Measurements from ENCODE around the gene ZFYVE27. TPM values are rescaled to one million over a fixed set of nuclear protein-coding genes. Genes with fewer than 3 reads are reported as not detected.

ZFYVE27 gene
- total and polyA plus RNA-seq, 8 donors: 20.6 to 35.5 (median 27.5) TPM

DNA sequence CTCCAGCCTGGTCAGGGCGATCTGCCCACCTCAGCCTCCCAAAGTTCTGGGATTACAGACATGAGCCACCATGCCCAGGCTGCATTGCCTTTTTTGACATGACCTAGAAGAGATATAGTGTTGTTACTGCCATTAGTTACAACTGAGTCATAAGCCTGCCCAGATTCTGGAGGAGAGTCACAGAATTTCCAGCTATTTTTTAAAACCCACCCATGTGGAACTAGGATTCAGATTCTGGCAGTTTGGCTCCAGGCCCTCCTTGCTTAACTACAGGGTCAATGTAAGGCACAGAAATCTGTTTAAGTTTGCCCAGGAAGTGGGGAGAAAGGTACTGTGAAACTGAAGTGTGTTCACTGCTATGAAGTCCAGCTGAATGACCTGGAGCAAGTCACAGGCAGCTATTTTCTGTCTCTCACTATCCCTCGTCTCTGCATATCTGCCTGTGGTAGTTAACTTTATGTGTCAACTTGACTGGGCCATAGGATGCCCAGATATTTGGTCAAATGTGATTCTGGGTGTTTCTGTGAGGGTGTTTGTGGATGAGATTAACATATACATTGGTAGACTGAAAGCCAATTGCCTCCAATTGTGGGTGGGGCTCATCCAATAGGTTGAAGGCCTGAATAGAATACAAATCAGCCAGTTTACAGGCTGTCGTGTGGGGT, 31.8 kb upstream of the ZFYVE27 start:
- Histone ChIP-seq H3K9me3 (no peaks in the 10 kb centered on the region), H3K36me3 (no peaks in the 10 kb centered on the region), H3K4me1 (peaks cover 0 to 11% of the 10 kb centered on the region in 2 donors), H3K27me3 (no peaks in the 10 kb centered on the region), H3K27ac (no peak overlapping the region), H3K4me3 (no peak overlapping the region)
- intact Hi-C loops (cut with DNase I): no loop called here
- TF ChIP-seq, protein P1, sequence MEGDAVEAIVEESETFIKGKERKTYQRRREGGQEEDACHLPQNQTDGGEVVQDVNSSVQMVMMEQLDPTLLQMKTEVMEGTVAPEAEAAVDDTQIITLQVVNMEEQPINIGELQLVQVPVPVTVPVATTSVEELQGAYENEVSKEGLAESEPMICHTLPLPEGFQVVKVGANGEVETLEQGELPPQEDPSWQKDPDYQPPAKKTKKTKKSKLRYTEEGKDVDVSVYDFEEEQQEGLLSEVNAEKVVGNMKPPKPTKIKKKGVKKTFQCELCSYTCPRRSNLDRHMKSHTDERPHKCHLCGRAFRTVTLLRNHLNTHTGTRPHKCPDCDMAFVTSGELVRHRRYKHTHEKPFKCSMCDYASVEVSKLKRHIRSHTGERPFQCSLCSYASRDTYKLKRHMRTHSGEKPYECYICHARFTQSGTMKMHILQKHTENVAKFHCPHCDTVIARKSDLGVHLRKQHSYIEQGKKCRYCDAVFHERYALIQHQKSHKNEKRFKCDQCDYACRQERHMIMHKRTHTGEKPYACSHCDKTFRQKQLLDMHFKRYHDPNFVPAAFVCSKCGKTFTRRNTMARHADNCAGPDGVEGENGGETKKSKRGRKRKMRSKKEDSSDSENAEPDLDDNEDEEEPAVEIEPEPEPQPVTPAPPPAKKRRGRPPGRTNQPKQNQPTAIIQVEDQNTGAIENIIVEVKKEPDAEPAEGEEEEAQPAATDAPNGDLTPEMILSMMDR (IDR thresholded peaks at IDR 0.05): no peak
- ATAC-seq (no peak), DNase-seq (no peak)

DNA sequence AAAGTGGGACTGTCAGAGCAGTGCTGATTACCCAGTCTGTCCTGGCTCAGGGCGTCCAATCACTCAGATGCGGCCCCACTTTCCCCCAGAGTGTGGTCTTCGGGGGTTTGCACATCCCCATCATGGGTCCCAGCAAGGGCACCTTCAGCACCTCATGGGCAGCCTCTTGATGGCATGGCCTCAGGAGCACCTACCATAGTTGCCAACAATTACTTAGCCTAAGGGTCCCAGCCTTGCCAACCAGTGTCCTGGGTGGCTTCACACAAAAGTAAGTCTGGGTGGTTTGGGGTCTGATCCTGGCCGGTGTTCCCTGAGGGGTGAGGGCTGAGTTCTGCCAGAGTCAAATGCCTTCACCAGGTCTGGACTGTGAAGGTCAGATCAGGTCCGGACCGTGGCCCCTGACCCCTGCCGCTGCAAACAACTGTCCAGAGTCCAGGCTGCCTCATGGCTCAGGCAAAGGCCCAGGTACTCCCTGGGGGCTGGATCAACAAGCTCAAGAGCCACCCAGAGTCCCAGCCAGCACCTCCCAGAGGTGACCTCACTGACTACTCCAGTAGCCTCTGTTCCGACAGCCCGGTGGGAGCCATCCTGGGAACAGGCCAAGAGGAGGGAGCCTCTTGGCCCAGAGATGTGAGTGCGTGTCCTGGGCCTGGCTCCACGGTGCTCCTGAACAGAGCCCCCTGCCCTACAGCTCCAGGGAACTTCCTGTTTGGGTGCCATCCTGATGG, 29.6 kb upstream of the ZFYVE27 start:
- Histone ChIP-seq H3K4me1 (peaks cover 0 to 21% of the 10 kb centered on the region in 2 donors), H3K9me3 (no peaks in the 10 kb centered on the region), H3K4me3 (no peak overlapping the region), H3K27ac (no peak overlapping the region), H3K27me3 (no peaks in the 10 kb centered on the region), H3K36me3 (no peaks in the 10 kb centered on the region)
- intact Hi-C loops (cut with DNase I): no loop called here
- DNase-seq (no peak), ATAC-seq (no peak)
- TF ChIP-seq, protein P1 (IDR thresholded peaks at IDR 0.05): no peak

DNA sequence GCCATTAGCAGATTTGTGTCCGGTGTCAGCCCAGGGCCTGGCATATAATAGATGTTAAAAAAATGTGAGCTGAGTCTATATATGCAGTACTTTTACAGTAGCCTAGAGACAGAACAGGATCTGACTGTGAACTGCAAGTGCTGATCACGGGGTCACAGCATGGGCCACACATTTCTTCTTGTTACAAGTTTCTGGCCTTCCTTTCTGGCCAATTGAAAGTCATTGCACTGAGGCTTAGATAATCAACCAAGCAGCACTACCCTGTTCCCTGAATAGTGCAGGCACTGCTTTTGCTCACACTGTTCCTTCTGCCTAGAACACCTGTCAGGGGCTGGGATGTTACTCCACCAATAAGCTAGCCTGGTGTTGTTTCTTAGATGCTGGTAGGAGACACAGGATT, 28.8 kb upstream of the ZFYVE27 start:
- Histone ChIP-seq H3K4me1 (peaks cover 2 to 29% of the 10 kb centered on the region in 2 donors), H3K27me3 (no peaks in the 10 kb centered on the region), H3K27ac (no peak overlapping the region), H3K36me3 (no peaks in the 10 kb centered on the region), H3K4me3 (no peak overlapping the region), H3K9me3 (no peaks in the 10 kb centered on the region)
- DNase-seq (no peak), ATAC-seq (no peak)
- TF ChIP-seq, protein P1 (IDR thresholded peaks at IDR 0.05): no peak
- intact Hi-C loops (cut with DNase I): no loop called here

DNA sequence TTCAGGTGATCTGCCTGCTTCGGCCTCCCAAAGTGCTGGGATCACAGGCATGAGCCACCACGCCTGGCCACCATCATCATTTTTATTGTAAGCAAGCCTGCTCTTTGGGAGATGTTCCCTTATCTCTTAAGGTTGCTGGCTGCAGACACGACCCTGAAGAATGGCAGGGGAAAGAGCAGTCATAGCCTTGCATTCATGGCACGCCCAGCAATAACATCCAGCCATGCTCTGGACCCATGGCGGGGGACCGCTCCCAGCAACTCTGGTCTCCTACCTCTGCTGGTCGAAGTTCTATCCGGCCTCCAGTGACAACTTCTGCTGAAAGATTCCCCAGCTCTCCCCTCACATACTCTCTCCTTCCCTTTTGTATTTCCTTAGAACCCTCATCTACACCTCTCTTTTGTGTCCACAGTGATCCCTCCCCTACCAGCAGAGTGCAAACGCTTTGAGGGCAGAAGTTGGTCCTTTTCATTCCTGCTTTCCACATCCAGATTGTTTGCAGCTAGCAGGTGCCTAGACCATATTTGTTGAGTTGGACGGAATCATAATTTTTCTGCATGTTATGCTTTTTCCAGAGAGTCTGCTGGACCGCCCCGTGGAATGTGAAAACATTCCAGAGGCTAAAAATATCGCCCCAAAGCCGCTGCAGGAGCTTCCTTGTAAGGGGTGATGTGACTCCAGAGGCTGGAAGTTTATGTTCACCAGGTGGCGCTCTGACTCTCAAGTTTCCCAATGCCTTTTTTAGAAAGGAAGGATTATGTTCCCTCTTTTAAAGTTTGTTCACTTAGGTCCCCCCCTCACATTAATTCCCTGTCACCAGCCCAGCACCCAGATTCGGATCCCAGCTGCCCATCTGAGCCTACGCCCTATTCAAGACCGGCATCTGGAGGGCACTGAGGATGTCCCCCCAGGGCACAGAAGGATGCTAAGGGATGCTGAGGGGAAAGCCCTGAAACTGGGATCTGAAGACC, 27.7 kb upstream of the ZFYVE27 start:
- DNase-seq: peak in 2 of 4 donors; percentile 68 to 74
- peak; percentile 23 for ATAC-seq
- Histone ChIP-seq H3K4me1 (peaks cover 3 to 33% of the 10 kb centered on the region in 2 donors), H3K4me3 (no peak overlapping the region), H3K36me3 (no peaks in the 10 kb centered on the region), H3K9me3 (no peaks in the 10 kb centered on the region), H3K27ac (no peak overlapping the region), H3K27me3 (peaks cover 0 to 2% of the 10 kb centered on the region in 2 donors)
- TF ChIP-seq, protein P1 (IDR thresholded peaks at IDR 0.05): peak; percentile 46 to 48
- intact Hi-C loops (cut with DNase I): no loop called here

All from left lung (tissue), 10 donors.